ENCODE data around the gene TES.

TES gene

DNA sequence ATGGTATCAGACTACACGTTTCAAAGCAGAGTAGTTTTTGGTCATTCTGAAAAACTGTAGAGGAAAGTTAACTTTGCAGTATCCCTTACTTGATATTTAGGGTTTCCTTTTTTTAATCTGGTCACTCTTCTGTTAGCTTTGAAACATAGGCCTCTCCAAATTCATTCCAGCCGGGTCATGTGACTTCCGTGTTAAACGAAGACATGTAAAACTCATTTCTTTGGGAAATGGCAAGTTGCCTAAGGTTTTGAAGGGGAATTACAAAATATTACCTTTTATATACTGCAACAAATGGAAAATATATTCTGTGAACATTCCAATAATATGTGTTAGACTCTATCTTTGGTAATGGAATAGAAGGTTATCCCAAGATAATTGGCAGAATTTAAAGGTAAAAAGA is 9.5 kb downstream of the TES start:
- DNase-seq (ENCODE audit: low read depth, low spot score), result no peak

DNA sequence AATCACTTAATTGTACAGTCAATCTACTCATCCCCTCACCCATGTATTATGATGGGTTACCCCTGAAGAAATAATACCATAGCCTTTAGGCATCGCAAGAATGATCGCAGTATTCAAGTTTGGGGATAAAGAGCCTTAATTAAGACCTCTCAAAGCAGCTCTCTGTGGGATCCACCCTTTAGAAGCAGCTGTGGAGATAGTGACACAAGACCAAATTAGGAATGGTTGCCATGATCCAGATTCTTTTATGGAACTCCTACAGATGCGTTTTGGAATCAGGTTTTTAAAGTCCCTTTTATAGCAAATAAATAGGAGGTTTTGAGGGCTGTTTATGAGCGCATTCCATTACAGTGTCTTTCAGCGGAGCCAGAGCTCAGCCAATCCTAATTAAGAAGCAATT is 12.2 kb downstream of the TES start:
- DNase-seq (ENCODE audit: low read depth, low spot score), result no peak

- no peak for DNase-seq (ENCODE audit: low read depth, low spot score)
These were observed 13.2 kb downstream of the TES start for GRCh38 chr7:116223588-116223987.

DNA sequence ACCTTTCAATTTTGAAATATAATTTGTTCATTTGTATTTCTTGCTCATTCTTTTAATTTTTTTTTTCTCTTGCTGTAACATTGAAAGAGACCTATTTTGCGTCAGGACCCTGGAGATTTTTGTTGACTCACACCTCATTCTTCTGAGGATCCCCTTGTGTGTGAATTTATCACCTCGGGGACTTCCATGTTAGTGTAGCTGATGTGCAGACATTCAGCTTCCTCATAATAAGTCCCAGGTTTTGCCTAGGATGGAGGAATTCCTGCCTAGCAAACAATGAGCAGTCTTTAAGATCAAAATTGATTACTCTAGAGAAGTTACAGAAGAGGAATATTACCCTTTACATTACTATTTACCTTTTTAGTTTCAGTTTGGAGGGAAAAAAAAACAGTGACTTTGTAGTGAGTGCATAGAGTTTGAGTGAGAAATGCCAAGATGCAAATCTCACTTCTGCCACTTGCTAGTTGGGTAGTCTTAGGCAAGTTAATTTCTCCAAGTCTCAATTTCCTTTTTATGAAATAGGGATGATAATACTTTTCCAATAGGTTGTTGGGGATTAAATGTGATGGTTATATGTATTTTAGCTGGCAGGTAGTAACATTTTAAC is 14.3 kb downstream of the TES start:
- no peak for DNase-seq (ENCODE audit: low read depth, low spot score)

DNA sequence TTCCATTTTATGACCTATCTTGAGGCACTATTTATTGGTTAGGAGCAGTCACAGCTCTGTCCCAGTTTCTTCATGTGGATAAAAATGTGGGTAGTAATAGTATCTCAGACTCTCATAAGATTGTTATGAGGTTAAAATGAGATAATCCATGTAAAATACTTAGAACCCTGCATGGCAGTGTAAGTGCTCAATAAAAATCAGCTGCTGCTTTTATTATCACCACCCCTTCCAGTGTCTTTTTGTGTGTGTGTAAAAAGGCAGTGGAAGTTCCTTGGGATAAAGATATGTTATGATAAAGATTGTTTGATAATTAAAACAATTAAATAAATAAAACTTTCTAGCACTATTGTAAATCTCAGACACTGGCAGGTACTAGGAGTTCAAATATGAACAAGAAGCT is 15.5 kb downstream of the TES start:
- DNase-seq (ENCODE audit: low read depth, low spot score), result no peak

- DNase-seq (ENCODE audit: low read depth, low spot score), result no peak
These were observed 16.3 kb downstream of the TES start for GRCh38 chr7:116226664-116227063.

DNA sequence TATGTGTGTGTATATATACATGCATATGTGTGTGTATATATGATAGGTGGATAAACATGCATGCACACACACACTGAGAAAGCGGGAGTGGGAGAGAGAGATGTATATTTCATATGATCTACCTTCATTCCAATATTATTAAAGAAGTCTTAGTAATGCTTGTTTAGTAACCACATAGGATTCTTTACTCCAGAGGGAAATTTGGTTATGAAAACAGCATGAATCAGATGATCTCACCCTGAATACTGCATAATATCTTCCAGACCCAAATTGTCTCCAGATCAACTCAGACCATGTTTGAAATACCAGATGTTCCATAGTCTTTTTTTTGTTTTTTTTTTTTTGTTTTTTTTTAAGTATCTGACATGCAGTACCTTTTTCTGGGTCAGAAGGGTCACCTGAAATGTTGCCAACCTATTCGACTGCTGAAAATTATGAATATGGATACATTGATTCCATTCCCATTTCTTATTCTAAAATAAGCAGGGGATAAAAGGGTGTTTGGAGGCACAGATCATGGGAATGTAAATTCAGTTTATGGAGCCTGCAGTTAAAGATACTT is 17.4 kb downstream of the TES start:
- no peak for DNase-seq (ENCODE audit: low read depth, low spot score)

- DNase-seq (ENCODE audit: low read depth, low spot score), result no peak
These were observed 17.9 kb downstream of the TES start for GRCh38 chr7:116228241-116228640.

GRCh38 chr7:116229366-116229765 is 19.0 kb downstream of the TES start:
- no peak for DNase-seq (ENCODE audit: low read depth, low spot score)

DNA sequence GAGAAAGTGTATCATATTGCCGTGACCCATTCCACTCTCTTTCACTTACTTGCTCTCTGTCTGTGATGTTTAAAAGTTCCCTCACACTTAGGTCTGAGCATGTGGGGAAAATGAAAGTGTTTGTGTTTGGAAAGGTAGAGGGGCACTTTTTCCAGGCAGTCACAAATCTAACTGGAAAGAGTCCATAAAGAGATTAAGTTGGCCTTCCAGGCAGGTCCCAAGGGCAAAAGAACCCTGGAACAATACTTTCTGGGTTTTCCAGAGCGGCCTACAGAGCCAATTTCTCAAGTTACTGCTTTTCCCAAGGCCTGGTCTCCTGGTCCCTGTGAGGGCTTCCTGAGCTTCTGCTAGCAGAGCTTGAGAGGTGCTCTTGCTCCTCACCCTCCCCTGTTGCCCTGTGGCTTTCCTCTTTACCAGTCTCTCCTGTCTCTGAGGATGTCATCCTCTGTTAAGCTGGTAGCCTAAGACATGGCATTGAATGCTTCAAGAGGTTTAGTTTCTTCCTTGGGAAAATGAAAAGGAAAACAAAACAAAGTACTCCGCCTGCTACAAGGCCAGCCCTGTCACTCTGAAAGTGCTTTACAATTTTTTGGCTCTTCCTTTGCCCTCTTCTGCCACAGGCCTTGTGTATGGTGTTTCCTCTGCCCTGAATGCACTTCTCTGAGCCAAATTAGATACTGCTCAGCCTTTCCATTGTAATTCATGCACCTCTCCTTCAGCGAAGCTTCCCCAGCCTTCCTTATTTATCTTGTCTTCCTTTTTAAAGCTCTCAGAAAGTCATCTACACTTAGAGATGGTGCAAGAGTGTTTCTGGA is 20.1 kb downstream of the TES start:
- no peak for DNase-seq (ENCODE audit: low read depth, low spot score)

DNA sequence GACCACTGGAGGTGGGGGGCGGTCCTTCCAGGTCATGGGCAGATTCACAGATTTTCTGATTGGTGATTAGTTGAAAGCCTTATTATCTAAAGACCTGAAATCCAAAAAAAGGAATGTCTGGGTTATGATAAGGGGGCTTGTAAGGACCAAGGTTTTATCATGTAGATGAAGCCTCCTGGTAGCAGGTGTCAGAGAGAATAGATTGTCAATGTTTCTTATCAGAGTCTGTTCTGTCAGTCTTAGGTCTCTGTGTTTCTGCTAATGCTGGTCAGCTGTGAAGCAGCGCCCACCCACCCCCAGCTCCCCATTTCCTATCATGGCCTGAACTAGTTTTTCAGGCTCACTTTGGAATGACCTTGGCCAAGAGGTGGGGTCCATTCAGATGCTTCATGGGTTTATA is 21.2 kb downstream of the TES start:
- DNase-seq (ENCODE audit: low read depth, low spot score), result no peak

DNA sequence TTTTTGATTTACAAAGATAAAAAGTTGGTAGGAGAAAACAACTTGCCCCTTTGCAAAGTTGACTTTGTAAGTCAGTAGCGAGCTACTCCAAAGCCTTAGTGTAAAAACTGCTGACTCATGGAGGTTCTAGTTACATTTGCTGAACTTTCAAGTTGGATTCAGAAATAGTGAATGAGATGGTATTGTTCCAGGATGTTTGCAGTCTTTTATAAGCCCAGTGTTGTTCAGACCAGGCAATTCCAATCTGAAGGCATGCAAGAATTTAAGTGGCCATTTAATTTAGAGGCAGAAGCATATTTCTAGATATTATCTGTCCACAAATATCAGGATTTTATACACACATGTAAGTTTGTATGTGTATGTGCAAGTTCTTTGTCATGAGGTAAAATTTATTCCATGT is 21.6 kb downstream of the TES start:
- DNase-seq (ENCODE audit: low read depth, low spot score), result no peak

DNA sequence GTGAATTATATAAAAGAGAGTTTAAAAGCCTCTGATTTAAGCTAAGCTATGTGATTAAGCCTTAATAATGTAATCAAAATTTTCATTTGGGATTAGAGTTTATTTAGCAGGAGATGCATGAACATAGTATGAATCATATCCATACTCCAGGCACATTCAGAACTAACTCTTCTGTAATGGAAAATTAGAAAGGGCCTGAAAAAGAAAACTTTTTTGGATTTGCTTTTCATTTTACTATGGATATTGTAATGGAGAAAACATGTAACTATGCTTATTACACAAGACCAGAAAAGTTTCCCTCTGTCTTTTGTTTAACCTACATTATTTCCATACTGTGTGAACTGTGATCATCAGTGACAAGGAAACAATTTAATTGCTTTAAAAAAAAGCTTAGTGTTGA is 22.0 kb downstream of the TES start:
- no peak for DNase-seq (ENCODE audit: low read depth, low spot score)

DNA sequence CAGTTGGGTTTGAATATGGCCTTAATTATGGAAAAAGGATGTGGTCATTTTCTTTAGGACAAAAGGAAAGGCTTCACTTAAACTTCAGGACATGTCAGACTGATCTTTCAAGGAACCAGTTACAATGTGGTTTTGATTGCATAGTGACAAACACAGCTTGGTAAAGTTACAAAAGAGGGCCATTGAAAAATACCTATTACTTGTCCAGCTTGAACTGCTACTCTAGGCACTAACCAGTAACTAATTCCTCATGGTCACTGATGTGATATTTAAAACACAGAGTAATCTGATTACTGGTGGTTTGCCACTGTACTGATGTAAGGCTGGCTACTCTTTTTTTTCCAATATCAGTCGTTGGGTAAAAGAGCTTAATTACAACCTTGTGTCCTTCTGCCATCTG is 22.6 kb downstream of the TES start:
- no peak for DNase-seq (ENCODE audit: low read depth, low spot score)

DNA sequence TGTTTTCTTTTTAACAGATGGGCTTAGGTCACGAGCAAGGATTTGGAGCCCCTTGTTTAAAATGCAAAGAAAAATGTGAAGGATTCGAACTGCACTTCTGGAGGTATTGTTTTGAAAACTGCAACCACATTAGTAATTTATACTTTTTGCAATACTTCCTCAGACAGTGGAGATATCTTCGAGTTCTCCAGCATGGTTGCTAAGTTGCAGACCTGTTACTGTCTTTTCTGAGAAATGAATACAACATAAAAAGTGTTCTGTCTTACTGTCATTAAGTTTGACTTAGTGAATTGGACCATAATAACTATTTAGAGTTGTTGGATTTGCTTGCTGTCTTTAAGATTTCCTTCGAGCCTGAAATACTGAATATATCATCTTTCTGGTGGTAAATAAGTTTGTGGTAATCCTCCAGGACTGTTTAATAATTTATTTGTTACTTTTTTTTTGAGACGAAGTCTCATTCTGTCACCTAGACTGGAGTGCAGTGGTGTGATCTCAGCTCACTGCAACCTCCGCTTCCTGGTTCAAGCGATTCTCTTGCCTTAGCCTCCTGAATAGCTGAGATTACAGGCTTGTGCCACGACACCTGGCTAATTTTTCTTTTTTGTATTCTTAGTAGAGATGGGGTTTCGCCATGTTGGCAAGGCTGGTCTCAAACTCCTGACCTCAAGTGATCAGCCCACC is 24.3 kb downstream of the TES start:
- DNase-seq (ENCODE audit: low read depth, low spot score), result no peak

GRCh38 chr7:116235380-116235779 is 25.0 kb downstream of the TES start:
- DNase-seq (ENCODE audit: low read depth, low spot score), result no peak

- no peak for DNase-seq (ENCODE audit: low read depth, low spot score)
These were observed 25.8 kb downstream of the TES start for GRCh38 chr7:116236020-116236630.

- DNase-seq (ENCODE audit: low read depth, low spot score), result no peak
These were observed 28.7 kb downstream of the TES start for GRCh38 chr7:116239020-116239419.

DNA sequence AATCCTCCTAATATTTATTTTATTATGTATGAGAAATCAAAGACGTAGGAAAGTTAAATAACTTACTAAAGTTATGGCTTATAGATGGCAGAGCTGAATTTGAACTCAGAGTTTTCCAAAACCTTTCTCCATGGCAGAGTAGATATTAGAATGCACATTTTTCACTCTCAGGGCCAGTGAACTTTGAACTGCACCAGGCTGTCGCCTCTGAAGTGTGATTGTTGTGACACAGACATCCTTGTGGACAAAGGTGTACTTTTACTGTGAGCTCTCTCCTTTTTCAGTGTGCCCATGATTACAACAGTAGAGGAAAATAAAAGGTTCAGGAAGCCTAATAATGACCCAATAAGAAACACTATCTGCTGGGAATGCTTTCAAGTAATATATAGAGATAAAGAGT is 29.1 kb downstream of the TES start:
- no peak for DNase-seq (ENCODE audit: low read depth, low spot score)

DNA sequence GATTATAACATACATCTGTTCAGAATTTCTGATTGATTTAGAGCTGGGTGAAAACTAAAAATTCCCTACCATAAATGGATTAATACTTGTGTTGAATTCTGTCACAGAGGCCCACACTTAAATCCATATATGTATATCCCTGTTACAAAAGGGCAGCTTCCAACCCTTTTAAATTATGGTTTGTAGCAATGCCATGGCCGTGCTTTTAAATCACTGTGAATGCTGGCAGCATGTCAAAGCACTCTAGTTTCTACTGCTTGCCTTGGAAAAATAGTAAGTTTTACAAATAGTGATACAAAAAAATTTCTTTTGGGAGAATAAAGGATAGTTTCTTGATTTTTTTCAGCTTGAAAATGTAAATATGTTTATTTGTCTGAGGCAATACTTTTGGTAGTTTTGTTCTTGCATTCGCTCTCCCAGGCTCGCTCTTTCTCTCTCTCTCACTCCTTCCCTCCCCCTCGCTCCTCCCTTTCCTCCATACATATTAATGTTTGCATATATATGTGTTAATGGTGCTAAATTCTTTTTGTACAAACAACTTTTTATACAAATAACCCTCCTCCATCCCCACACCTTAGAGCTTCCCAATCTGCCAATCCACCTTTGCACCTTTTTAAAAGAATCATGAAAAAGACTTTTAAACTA is 29.8 kb downstream of the TES start:
- DNase-seq (ENCODE audit: low read depth, low spot score), result no peak

DNA sequence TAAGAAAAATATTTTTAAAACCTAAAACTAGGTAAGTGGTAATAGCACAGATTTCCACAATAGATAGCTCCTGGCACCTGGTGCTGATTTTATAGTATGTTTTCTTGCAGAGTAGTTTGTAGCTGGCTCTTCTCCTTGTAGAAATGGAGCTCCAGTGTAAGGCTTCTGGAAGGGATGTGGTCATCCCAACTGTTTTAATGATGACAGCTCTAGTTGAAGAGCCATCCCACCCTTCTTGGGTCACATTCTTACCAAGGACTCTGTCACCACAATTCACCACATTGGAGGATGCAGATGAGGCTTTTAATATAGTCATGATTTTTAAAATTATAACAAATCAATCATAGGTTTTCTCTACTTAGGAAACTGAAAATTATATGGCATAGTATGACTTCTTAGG is 31.0 kb downstream of the TES start:
- DNase-seq (ENCODE audit: low read depth, low spot score), result no peak

DNA sequence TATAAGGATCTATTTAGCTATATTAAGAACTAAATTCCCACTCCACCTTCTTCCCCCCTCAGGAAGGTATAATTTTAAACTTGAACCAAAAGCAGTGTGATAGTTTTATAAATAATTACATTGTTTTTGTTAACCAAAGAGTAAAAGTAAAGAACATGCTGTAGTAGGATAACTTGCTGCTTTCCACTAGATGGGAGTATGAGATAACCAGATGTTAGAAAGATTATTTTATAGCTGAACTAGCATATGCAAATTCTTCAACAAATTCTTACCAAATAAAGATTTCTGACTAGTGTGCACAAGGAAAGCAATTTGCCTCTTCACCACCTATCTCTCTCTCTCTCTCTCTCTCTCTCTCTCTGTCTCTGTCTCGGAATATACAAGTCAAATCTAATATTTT is 31.8 kb downstream of the TES start:
- DNase-seq (ENCODE audit: low read depth, low spot score), result no peak

Measured in iPS DF 19.7 (cell line).